Small intestine (tissue), 16 donors: ENCODE data around the gene RBMX. TPM values are rescaled to one million over a fixed set of nuclear protein-coding genes. Genes with fewer than 3 reads are reported as not detected.
"Not testable (repeated sequence)": the region's sequence is repeated elsewhere in the genome, so short reads cannot be mapped to it uniquely, and the experiment has no call there.

Source experiments
- DNase-seq, 2 donors: peaks; one replicate each; pipeline versions ENCODE4 v3.0.0 to v3.0.0-alpha.2; 2013
- FAIRE-seq: peaks from 2 replicates; lab custom pipeline; 2012; peaks lifted over from hg19 to GRCh38; lab: Jason Lieb, UNC
- H3K27ac ChIP-seq, 3 donors: one replicate each; pipeline ENCODE4 v1.5.1; 2013; ENCODE audit warnings: low read length in 2 of 3, mild to moderate bottlenecking in 2 of 3, control low read depth in 1 of 3, inconsistent platforms in 1 of 3, low read depth in 1 of 3, moderate library complexity in 1 of 3
- H3K27me3 ChIP-seq, 3 donors: one replicate each; pipeline ENCODE4 v1.6.1; 2013; ENCODE audit warnings: low read length in 3 of 3, inconsistent platforms in 1 of 3; ENCODE audit not compliant: control insufficient read depth in 3 of 3, insufficient read depth in 3 of 3
- H3K36me3 ChIP-seq, 3 donors: one replicate each; pipeline ENCODE4 v1.6.1; 2013; ENCODE audit warnings: low read length in 3 of 3, inconsistent platforms in 1 of 3, low read depth in 1 of 3, mild to moderate bottlenecking in 1 of 3, moderate library complexity in 1 of 3; ENCODE audit not compliant: control insufficient read depth in 3 of 3, insufficient read depth in 2 of 3
- H3K4me1 ChIP-seq, 3 donors: one replicate each; pipeline ENCODE4 v1.6.1; 2013; ENCODE audit warnings: low read length in 2 of 3, inconsistent platforms in 1 of 3, low read depth in 1 of 3, mild to moderate bottlenecking in 1 of 3, moderate library complexity in 1 of 3; ENCODE audit not compliant: control insufficient read depth in 3 of 3, insufficient read depth in 2 of 3
- H3K4me3 ChIP-seq, 3 donors: one replicate each; pipeline ENCODE4 v1.5.1; 2013; ENCODE audit warnings: low read length in 3 of 3, control low read depth in 1 of 3, inconsistent platforms in 1 of 3, low read depth in 1 of 3, mild to moderate bottlenecking in 1 of 3, moderate library complexity in 1 of 3
- H3K9me3 ChIP-seq, 2 donors: one replicate each; pipeline ENCODE4 v1.6.1; 2013; ENCODE audit warnings: low read depth in 1 of 2, low read length in 1 of 2; ENCODE audit not compliant: control insufficient read depth in 2 of 2, insufficient read depth in 1 of 2
- WGBS, 3 donors: extraction: QIAGEN DNeasy Blood & Tissue Kit; methylation state at CpG; one replicate each; pipeline ENCODE4 v1.1.7; 2013; 5-methylcytosine and 5-hydroxymethylcytosine counted together
- long read RNA-seq, 10 donors: transcript quantifications; one replicate each; lab custom pipeline, GENCODE V29; 2026
- polyA plus RNA-seq, 4 donors: library from polyadenylated mRNA; stranded (reverse) in 3 of 4; unstranded in 1 of 4; fragments of 200-250 nt in 3 of 4; fragments of 120-200 nt in 1 of 4; gene quantifications; one replicate each; pipeline versions ENCODE4 v1.2.1 to v1.2.3, GENCODE V29; 2013
- donor health status: healthy with polysubstance abuse.
- donor health status: control.
- donor health status: control.
- donor health status: Bipolar disorder and iron deficiency.
- donor health status: healthy.

RBMX gene
- 100 to 1,000 TPM in 2 of 4 donors, 10 to 100 TPM in 2; 72.5 to 258 (median 120) TPM for polyA plus RNA-seq
- long read RNA-seq, donor 1, transcript RBMX-210 (2 exons, 563 nt) = minor isoform, 25 of 490 reads
- long read RNA-seq, donor 1, transcript RBMX-207 (8 exons, 2,148 nt) = minor isoform, 19 of 490 reads
- long read RNA-seq, donor 1, transcript RBMX-205 (3 exons, 2,041 nt) = minor isoform, 5 of 490 reads
- long read RNA-seq, donor 1, transcript RBMX-201 (9 exons, 2,012 nt) = major isoform, 156 of 490 reads
- long read RNA-seq, donor 1, partial matches to known transcripts = 275 of 490 reads
- long read RNA-seq, donor 1, other reads (novel, unspliced or antisense) = 9 of 490 reads
- long read RNA-seq, donor 2, transcript RBMX-201 (9 exons, 2,012 nt) = major isoform, 41 of 76 reads
- long read RNA-seq, donor 2, transcript RBMX-210 (2 exons, 563 nt) = minor isoform, 5 of 76 reads
- long read RNA-seq, donor 2, partial matches to known transcripts = 29 of 76 reads
- long read RNA-seq, donor 2, other reads (novel, unspliced or antisense) = 0 of 76 reads
- long read RNA-seq, donor 3, transcript RBMX-201 (9 exons, 2,012 nt) = major isoform, 36 of 107 reads
- long read RNA-seq, donor 3, transcript RBMX-210 (2 exons, 563 nt) = minor isoform, 13 of 107 reads
- long read RNA-seq, donor 3, partial matches to known transcripts = 49 of 107 reads
- long read RNA-seq, donor 3, other reads (novel, unspliced or antisense) = 0 of 107 reads
- long read RNA-seq, donor 4, partial matches to known transcripts = 0 of 2 reads
- long read RNA-seq, donor 4, other reads (novel, unspliced or antisense) = 0 of 2 reads
- long read RNA-seq, donor 5, transcript RBMX-210 (2 exons, 563 nt) = minor isoform, 5 of 53 reads
- long read RNA-seq, donor 5, transcript RBMX-201 (9 exons, 2,012 nt) = major isoform, 15 of 53 reads
- long read RNA-seq, donor 5, partial matches to known transcripts = 30 of 53 reads
- long read RNA-seq, donor 5, other reads (novel, unspliced or antisense) = 0 of 53 reads
- long read RNA-seq, donor 6, transcript RBMX-210 (2 exons, 563 nt) = minor isoform, 9 of 133 reads
- long read RNA-seq, donor 6, transcript RBMX-201 (9 exons, 2,012 nt) = major isoform, 66 of 133 reads
- long read RNA-seq, donor 6, transcript RBMX-207 (8 exons, 2,148 nt) = minor isoform, 5 of 133 reads
- long read RNA-seq, donor 6, partial matches to known transcripts = 51 of 133 reads
- long read RNA-seq, donor 6, other reads (novel, unspliced or antisense) = 0 of 133 reads
- long read RNA-seq, donor 7, full-length matches to known transcripts = 146 of 237 reads
- long read RNA-seq, donor 7, partial matches to known transcripts = 91 of 237 reads
- long read RNA-seq, donor 7, other reads (novel, unspliced or antisense) = 0 of 237 reads
- long read RNA-seq, donor 8, partial matches to known transcripts = 0 of 7 reads
- long read RNA-seq, donor 8, other reads (novel, unspliced or antisense) = 0 of 7 reads
- long read RNA-seq, donor 9, transcript RBMX-201 (9 exons, 2,012 nt) = major isoform, 9 of 13 reads
- long read RNA-seq, donor 9, partial matches to known transcripts = 0 of 13 reads
- long read RNA-seq, donor 9, other reads (novel, unspliced or antisense) = 0 of 13 reads
- long read RNA-seq, donor 10, transcript RBMX-207 (8 exons, 2,148 nt) = minor isoform, 12 of 188 reads
- long read RNA-seq, donor 10, transcript RBMX-201 (9 exons, 2,012 nt) = major isoform, 63 of 188 reads
- long read RNA-seq, donor 10, transcript RBMX-210 (2 exons, 563 nt) = minor isoform, 10 of 188 reads
- long read RNA-seq, donor 10, partial matches to known transcripts = 102 of 188 reads
- long read RNA-seq, donor 10, other reads (novel, unspliced or antisense) = 0 of 188 reads

DNA sequence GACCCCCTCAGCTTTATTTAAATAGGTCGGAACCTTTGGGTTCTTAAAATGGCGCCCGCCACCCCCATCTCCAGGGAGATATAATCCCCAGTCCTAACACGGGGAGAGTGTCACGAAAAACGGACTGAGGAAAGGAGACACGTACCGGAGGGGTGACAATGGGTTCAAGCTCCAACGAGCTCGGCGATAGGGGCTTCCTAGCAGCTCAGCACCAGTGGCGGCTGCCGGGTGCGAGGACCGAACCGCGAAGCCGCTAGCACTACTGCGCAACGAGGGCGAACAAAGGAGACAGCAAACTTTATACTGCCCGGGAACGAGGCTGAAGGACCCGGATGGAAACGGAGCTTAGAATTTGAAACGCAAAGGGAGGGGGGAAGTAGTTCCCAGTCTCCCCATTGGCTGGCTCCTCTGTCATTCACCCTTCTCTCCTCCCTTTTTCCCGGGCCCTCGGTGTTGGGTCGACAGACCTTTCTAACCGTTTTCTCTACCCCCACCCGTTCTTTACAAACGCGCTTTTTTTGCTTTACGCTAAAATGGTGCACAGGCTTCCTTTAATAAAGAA is at the start of gene RBMX:
TSS of gene RBMX (minus strand) at position 274 of the 562 bp plus-strand sequence. CDS start 1,298 bp downstream, outside the sequence.
- Histone ChIP-seq H3K4me1 (no peaks in the 10 kb centered on the region), H3K36me3 (peaks cover 2 to 23% (median 4%) of the 10 kb centered on the region in 3 donors), H3K9me3 (no peaks in the 10 kb centered on the region), H3K27ac (peak within 1 kb of the TSS; percentile 85 to 97 (median 91)), H3K27me3 (no peaks in the 10 kb centered on the region), H3K4me3 (peak within 1 kb of the TSS; percentile 57 to 96 (median 75))
- FAIRE-seq = no peak
- WGBS, 3 donors = 0 to 32% (median 13%) methylated on average over 22 to 34 of the region's 34 CpGs
- peak; percentile 92 to 94 for DNase-seq

DNA sequence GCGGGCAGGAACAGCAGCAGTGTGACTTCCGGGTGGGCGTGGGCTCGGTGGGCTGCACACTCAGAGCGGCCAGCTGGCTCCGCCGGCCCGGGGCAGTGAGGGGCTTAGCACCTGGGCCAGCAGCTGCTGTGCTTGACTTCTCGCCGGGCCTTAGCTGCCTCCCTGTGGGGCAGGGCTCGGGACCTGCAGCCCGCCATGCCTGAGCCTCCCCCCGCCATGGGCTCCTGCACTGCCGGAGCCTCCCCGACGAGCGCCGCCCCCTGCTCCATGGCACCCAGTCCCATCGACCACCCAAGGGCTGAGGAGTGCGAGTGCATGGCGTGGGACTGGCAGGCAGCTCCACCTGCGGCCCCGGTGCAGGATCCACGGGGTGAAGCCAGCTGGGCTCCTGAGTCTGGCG is 40.9 kb upstream of the RBMX start:
- not testable (repeated sequence) for H3K4me3 ChIP-seq, DNase-seq, FAIRE-seq, H3K27me3 ChIP-seq, H3K36me3 ChIP-seq, H3K27ac ChIP-seq, H3K4me1 ChIP-seq, H3K9me3 ChIP-seq
- 96% methylated on average over 20 to 25 of the region's 25 CpGs; no CpG with 5 or more reads in 1 of the 3 donors for WGBS, 3 donors

DNA sequence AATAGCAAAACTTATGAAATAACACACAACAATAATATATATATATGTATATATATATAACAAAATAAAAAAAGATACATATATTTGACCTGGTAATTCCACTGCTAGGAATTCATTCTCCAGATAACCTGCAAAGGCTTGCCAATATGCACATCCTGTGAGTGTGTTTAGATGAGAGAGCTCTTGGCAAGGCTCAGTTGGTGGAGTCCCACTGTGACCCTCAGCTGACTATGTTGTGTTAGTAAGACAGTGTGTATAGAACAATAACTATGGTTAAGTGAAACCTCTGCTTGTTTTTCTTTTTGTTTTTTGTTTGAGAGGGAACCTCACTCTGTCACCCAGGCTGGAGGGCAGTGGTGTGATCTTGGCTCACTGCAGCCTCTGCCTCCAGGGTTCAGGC is 39.5 kb upstream of the RBMX start:
- Histone ChIP-seq H3K36me3 (peaks cover 0 to 3% (median 0%) of the 10 kb centered on the region in 3 donors), H3K9me3 (no peaks in the 10 kb centered on the region), H3K27me3 (no peaks in the 10 kb centered on the region), H3K4me3 (no peak overlapping the region), H3K27ac (no peak overlapping the region), H3K4me1 (no peaks in the 10 kb centered on the region)
- no peak for FAIRE-seq
- no peak for DNase-seq

DNA sequence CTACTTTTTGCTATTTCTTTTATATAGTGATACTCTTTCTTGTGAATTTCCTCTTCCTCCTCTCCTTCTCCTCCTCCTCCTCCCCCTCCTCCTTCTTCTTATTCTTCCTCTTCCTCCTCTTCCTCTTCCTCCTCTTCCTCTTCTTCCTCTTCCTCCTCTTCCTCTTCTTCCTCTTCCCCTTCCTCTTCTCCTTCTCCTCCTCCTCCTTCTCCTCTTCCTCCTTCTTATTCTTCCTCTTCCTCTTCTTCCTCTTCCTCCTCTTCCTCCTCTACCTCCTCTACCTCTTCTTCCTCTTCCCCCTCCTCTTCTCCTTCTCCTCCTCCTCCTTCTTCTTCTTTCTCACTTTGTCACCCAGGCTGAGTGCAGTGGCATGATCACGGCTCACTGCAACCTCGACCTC is 36.3 kb upstream of the RBMX start:
- Histone ChIP-seq H3K36me3 (no peaks in the 10 kb centered on the region), H3K27ac (no peak overlapping the region), H3K27me3 (no peaks in the 10 kb centered on the region), H3K9me3 (no peaks in the 10 kb centered on the region), H3K4me1 (no peaks in the 10 kb centered on the region), H3K4me3 (no peak overlapping the region)
- FAIRE-seq (no peak), DNase-seq (no peak)
- 92 to 94% (median 92%) methylated on average over 2 of the region's 2 CpGs for WGBS, 3 donors

DNA sequence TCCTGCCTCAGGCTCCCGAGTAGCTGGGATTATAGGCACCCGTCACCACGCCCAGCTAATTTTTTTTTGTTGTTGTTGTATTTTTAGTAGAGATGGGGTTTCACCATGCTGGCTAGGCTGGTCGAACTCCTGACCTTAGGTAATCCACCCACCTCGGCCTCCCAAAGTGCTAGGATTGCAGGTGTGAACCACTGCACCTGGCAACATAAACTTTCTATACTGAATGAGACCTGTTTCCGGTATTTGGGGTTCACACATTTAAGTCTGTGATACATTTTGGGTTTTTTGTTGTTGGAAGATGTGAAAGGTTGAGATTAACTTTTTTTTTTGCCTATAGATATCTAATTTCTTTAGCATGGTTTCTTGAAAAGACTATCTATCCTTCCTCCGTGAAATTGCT is 31.1 kb upstream of the RBMX start:
- not testable (repeated sequence) for H3K9me3 ChIP-seq, FAIRE-seq, H3K27ac ChIP-seq, H3K4me3 ChIP-seq, H3K27me3 ChIP-seq, DNase-seq, H3K36me3 ChIP-seq, H3K4me1 ChIP-seq
- 52 to 58% (median 57%) methylated on average over 7 of the region's 7 CpGs for WGBS, 3 donors

DNA sequence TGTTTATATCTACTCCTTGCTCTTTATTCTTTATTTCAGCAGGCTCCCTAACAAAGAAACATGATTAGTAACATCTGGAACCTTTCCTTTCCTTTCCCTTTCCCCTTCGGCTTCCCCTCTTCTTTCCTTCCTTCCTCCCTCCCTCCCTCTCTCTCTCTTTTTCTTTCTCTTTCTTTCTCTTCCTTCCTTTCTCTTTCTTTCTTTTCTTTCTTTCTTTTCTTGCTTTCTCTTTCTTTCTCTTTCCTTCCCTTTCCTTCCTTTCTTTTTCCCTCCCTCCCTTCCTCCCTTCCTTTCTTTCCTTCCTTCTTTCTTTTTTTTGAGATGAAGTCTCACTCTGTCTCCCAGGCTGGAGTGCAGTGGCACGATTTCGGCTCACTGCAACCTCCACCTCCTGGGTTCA is 30.7 kb upstream of the RBMX start:
- Histone ChIP-seq H3K36me3 (no peaks in the 10 kb centered on the region), H3K4me1 (no peaks in the 10 kb centered on the region), H3K27me3 (no peaks in the 10 kb centered on the region), H3K9me3 (no peaks in the 10 kb centered on the region), H3K4me3 (no peak overlapping the region), H3K27ac (no peak overlapping the region)
- FAIRE-seq = no peak
- no peak for DNase-seq
- 54 to 75% (median 57%) methylated on average over 3 of the region's 3 CpGs for WGBS, 3 donors

DNA sequence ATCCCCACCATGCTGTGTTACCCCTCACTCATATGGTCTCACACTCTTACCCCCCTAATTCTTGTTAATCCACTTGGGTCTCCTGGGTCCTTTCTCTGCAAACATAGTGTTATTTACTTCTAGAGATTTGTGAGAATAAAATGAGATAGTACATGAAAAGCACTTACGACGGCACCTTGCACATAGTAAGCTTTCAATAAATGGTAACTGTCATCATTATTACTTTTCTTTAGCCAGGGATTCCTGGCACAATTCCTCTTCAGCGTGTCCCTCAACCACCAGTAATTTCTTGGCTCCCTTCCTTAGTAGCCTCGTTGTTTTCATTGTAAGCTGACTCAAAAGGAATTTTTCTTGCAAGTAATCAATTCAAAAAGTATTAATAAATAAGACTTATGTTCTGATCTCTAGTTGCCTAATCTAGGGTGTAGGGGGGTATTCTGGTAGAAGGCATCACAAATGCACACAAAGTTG is 30.1 kb upstream of the RBMX start:
- no peak for DNase-seq
- Histone ChIP-seq H3K4me1 (no peaks in the 10 kb centered on the region), H3K4me3 (peak overlapping the region in 1 of 3 donors; percentile 85), H3K27me3 (no peaks in the 10 kb centered on the region), H3K36me3 (no peaks in the 10 kb centered on the region), H3K9me3 (no peaks in the 10 kb centered on the region), H3K27ac (no peak overlapping the region)
- FAIRE-seq = peak; percentile 92
- 23 to 50% (median 28%) methylated on average over 4 of the region's 4 CpGs for WGBS, 3 donors
